ENCODE results near the gene MEIOC.

The MEIOC gene

GRCh38 chr17:44637066-44637465 is 19.2 kb upstream of the MEIOC start:
- Histone ChIP-seq H3K4me3 (no peak overlapping the region), H3K36me3 (ENCODE audit: insufficient read depth, low read length) (no peaks in the 10 kb centered on the region), H3K27ac (no peak overlapping the region), H3K9me3 (ENCODE audit: low read depth, low read length) (no peaks in the 10 kb centered on the region), H3K9ac (ENCODE audit: insufficient read length) (no peak overlapping the region)
- no peak for TF ChIP-seq EZH2 (IDR thresholded peaks at IDR 0.05)
- TF ChIP-seq FOXP2 (optimal IDR thresholded peaks at IDR 0.05; ENCODE audit: control extremely low read depth, extremely low read length, insufficient read depth) = no peak
- no peak for DNase-seq (ENCODE audit: low read depth, low spot score)

- Histone ChIP-seq H3K4me3 (no peak overlapping the region), H3K9ac (ENCODE audit: insufficient read length) (no peak overlapping the region), H3K27ac (0 out of 2 replicates have a peak overlapping the region, but pooled peaks have one; percentile 54), H3K9me3 (ENCODE audit: low read depth, low read length) (no peaks in the 10 kb centered on the region), H3K36me3 (ENCODE audit: insufficient read depth, low read length) (no peaks in the 10 kb centered on the region)
- DNase-seq (ENCODE audit: low read depth, low spot score) = no peak
- no peak for TF ChIP-seq FOXP2 (optimal IDR thresholded peaks at IDR 0.05; ENCODE audit: control extremely low read depth, extremely low read length, insufficient read depth)
- no peak for TF ChIP-seq EZH2 (IDR thresholded peaks at IDR 0.05)
- no peak for TF ChIP-seq POLR2AphosphoS5 (IDR thresholded peaks at IDR 0.05; ENCODE audit: borderline replicate concordance, low read depth, low read length)
Measured at GRCh38 chr17:44642834-44643233, 13.4 kb upstream of the MEIOC start.

- Histone ChIP-seq H3K9ac (ENCODE audit: insufficient read length) (no peak overlapping the region), H3K27ac (no peak overlapping the region), H3K9me3 (ENCODE audit: low read depth, low read length) (no peaks in the 10 kb centered on the region), H3K4me3 (no peak overlapping the region), H3K36me3 (ENCODE audit: insufficient read depth, low read length) (no peaks in the 10 kb centered on the region)
- TF ChIP-seq POLR2AphosphoS5 (IDR thresholded peaks at IDR 0.05; ENCODE audit: borderline replicate concordance, low read depth, low read length) (no peak), EZH2 (IDR thresholded peaks at IDR 0.05) (no peak), FOXP2 (optimal IDR thresholded peaks at IDR 0.05; ENCODE audit: control extremely low read depth, extremely low read length, insufficient read depth) (no peak)
- no peak for DNase-seq (ENCODE audit: low read depth, low spot score)
Measured at GRCh38 chr17:44645341-44645740, 10.9 kb upstream of the MEIOC start.

GRCh38 chr17:44646280-44646679 is 10.0 kb upstream of the MEIOC start:
- TF ChIP-seq FOXP2 (optimal IDR thresholded peaks at IDR 0.05; ENCODE audit: control extremely low read depth, extremely low read length, insufficient read depth) = no peak
- TF ChIP-seq POLR2AphosphoS5 (IDR thresholded peaks at IDR 0.05; ENCODE audit: borderline replicate concordance, low read depth, low read length) = no peak
- no peak for TF ChIP-seq EZH2 (IDR thresholded peaks at IDR 0.05)
- H3K27ac ChIP-seq = no peak overlapping the region
- H3K9ac ChIP-seq (ENCODE audit: insufficient read length) = no peak overlapping the region

GRCh38 chr17:44647736-44648135 is 8.5 kb upstream of the MEIOC start:
- Histone ChIP-seq H3K9me3 (ENCODE audit: low read depth, low read length) (no peaks in the 10 kb centered on the region), H3K27ac (no peak overlapping the region), H3K9ac (ENCODE audit: insufficient read length) (no peak overlapping the region), H3K36me3 (ENCODE audit: insufficient read depth, low read length) (no peaks in the 10 kb centered on the region), H3K4me3 (no peak overlapping the region)
- TF ChIP-seq POLR2AphosphoS5 (IDR thresholded peaks at IDR 0.05; ENCODE audit: borderline replicate concordance, low read depth, low read length) (no peak), FOXP2 (optimal IDR thresholded peaks at IDR 0.05; ENCODE audit: control extremely low read depth, extremely low read length, insufficient read depth) (no peak), EZH2 (IDR thresholded peaks at IDR 0.05) (no peak)
- DNase-seq (ENCODE audit: low read depth, low spot score) = no peak

More at GRCh38 chr17:44646280-44646679, 10.0 kb upstream of the MEIOC start:
- H3K9me3 ChIP-seq (ENCODE audit: low read depth, low read length) = no peaks in the 10 kb centered on the region
- H3K36me3 ChIP-seq (ENCODE audit: insufficient read depth, low read length) = no peaks in the 10 kb centered on the region
- DNase-seq (ENCODE audit: low read depth, low spot score) = no peak
- no peak overlapping the region for H3K4me3 ChIP-seq

- TF ChIP-seq POLR2AphosphoS5 (IDR thresholded peaks at IDR 0.05; ENCODE audit: borderline replicate concordance, low read depth, low read length) (no peak), FOXP2 (optimal IDR thresholded peaks at IDR 0.05; ENCODE audit: control extremely low read depth, extremely low read length, insufficient read depth) (no peak), EZH2 (IDR thresholded peaks at IDR 0.05) (no peak)
- H3K27ac ChIP-seq = no peak overlapping the region
- H3K9ac ChIP-seq (ENCODE audit: insufficient read length) = no peak overlapping the region
- H3K4me3 ChIP-seq = no peak overlapping the region
- no peaks in the 10 kb centered on the region for H3K9me3 ChIP-seq (ENCODE audit: low read depth, low read length)
- DNase-seq (ENCODE audit: low read depth, low spot score) = no peak
- H3K36me3 ChIP-seq (ENCODE audit: insufficient read depth, low read length) = no peaks in the 10 kb centered on the region
Measured at GRCh38 chr17:44648963-44649362, 7.3 kb upstream of the MEIOC start.

GRCh38 chr17:44651228-44651627 is 5.0 kb upstream of the MEIOC start:
- Histone ChIP-seq H3K4me3 (no peak overlapping the region), H3K36me3 (ENCODE audit: insufficient read depth, low read length) (no peaks in the 10 kb centered on the region), H3K9ac (ENCODE audit: insufficient read length) (no peak overlapping the region), H3K27ac (no peak overlapping the region), H3K9me3 (ENCODE audit: low read depth, low read length) (no peaks in the 10 kb centered on the region)
- TF ChIP-seq FOXP2 (optimal IDR thresholded peaks at IDR 0.05; ENCODE audit: control extremely low read depth, extremely low read length, insufficient read depth) (no peak), EZH2 (IDR thresholded peaks at IDR 0.05) (no peak), POLR2AphosphoS5 (IDR thresholded peaks at IDR 0.05; ENCODE audit: borderline replicate concordance, low read depth, low read length) (no peak)
- DNase-seq (ENCODE audit: low read depth, low spot score) = no peak

GRCh38 chr17:44652727-44653126 is 3.5 kb upstream of the MEIOC start:
- no peaks in the 10 kb centered on the region for H3K9me3 ChIP-seq (ENCODE audit: low read depth, low read length)
- H3K4me3 ChIP-seq = no peak overlapping the region
- H3K9ac ChIP-seq (ENCODE audit: insufficient read length) = no peak overlapping the region
- H3K27ac ChIP-seq = no peak overlapping the region
- no peaks in the 10 kb centered on the region for H3K36me3 ChIP-seq (ENCODE audit: insufficient read depth, low read length)
- no peak for DNase-seq (ENCODE audit: low read depth, low spot score)
- TF ChIP-seq FOXP2 (optimal IDR thresholded peaks at IDR 0.05; ENCODE audit: control extremely low read depth, extremely low read length, insufficient read depth) (no peak), EZH2 (IDR thresholded peaks at IDR 0.05) (no peak), POLR2AphosphoS5 (IDR thresholded peaks at IDR 0.05; ENCODE audit: borderline replicate concordance, low read depth, low read length) (no peak)

GRCh38 chr17:44653384-44653783 is 2.9 kb upstream of the MEIOC start:
- no peak overlapping the region for H3K4me3 ChIP-seq
- TF ChIP-seq EZH2 (IDR thresholded peaks at IDR 0.05) (no peak), FOXP2 (optimal IDR thresholded peaks at IDR 0.05; ENCODE audit: control extremely low read depth, extremely low read length, insufficient read depth) (no peak), POLR2AphosphoS5 (IDR thresholded peaks at IDR 0.05; ENCODE audit: borderline replicate concordance, low read depth, low read length) (no peak)
- H3K9me3 ChIP-seq (ENCODE audit: low read depth, low read length) = no peaks in the 10 kb centered on the region
- H3K9ac ChIP-seq (ENCODE audit: insufficient read length) = no peak overlapping the region
- no peak for DNase-seq (ENCODE audit: low read depth, low spot score)
- no peak overlapping the region for H3K27ac ChIP-seq
- no peaks in the 10 kb centered on the region for H3K36me3 ChIP-seq (ENCODE audit: insufficient read depth, low read length)
